HG03066 (cell line): ENCODE results near the gene SKI.
"Not testable (repeated sequence)": the region's sequence is repeated elsewhere in the genome, so short reads cannot be mapped to it uniquely, and the experiment has no call there.

Experiments used
- ATAC-seq: cut with Tn5 transposase; IDR thresholded peaks from one replicate; pipeline ENCODE4 v1.9.1; 2021; ENCODE audit warnings: low read depth; ENCODE audit not compliant: unreplicated experiment

SKI gene

DNA sequence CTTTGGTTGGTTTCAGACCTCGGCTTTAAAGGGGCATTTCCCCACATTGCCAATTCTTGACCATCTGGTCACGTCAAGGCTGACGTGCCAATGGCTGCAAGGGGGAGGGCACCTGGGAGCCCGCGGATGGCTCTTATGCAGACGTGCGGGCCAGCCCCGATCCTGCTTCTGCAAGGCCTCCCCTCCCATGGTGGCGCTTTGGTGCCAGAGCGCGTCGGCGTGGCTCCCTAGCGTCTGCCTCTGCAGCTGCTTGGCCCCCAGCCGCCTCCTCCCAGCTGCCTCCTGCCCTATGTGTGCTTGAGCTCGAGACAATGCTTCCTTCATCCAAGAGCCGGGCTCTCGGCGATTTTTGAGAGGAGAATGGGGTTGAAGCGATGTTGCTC, 29.1 kb downstream of the SKI start:
- ATAC-seq = no peak

DNA sequence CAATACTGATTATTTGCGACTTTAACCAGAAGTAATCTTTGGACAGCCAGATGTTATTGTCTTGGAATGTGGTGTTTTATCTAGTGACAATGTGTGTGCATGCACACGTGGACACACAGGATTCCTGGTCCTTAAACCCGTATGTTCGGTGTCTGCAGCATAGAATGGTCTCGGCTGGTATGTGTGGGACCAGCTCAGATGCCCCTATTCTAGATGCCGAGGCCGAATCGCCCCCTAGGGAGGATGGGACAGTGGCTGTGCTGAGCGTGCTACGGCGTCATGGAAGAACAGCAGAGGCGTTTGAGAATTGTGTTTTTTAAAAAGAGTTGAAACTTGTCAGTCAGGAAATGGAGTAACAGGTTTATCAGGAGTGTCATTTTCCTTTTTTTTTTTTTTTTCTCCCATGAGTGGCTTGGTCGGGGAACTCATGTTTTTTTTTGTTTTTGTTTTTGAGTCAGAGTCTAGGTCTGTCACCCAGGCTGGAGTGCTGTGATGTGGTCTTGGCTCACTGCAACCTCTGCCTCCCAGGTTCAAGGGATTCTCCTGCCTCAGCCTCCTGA, 30.1 kb downstream of the SKI start:
- ATAC-seq = no peak

DNA sequence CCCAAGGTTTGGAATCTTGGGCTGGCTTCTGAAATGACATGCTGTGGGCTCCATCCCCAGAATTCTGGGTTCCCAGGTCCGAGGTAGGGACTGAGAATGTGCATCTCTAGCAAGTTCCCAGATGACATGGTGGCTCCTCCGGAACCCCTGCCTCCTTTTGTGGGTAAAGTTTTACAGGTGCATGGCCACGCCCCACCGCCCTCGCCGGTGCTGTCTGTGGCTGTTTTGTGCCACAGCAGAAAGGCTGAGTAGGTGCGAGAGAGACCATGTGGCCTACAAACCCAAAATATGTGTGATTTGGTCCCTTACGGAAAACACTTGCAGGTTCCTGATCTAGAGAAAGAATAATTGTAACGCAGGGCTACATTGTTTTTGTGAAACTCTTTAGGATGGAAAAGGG, 30.9 kb downstream of the SKI start:
- ATAC-seq = no peak

DNA sequence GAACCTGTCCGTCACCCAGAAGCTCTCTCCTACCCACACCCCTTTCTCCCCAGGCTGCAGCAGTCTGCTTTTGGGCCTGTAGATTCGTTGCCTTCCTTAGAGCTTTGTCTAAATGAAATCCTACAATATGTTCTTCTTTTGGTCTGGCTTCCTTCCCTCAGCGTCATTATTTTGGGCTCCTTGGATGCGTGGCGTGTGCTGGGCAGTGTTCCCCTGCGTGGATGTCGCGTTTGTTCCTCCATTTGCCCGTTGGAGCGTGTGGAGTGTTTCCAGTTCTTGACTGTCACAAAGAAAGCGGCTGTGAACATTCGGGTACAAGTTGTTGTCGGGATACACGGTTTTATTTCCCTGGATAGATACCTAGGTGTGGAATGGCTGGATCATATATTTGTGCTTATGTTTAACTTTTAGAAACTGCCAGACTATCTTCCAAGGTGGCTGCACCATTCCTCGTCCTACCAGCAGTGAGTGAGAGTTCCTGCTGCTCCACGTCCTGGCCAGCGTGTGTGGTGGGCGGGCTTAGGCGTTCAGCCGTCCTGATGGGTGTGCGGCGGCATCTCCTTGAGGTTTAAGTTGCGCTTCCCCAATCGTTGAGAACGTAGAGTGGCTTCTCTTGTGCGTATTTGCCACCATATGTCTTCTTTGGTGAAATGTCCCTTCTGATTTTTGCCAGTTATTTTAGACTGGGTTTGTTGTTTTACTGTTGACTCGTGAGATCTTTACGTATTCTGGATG, 31.7 kb downstream of the SKI start:
- no peak for ATAC-seq

DNA sequence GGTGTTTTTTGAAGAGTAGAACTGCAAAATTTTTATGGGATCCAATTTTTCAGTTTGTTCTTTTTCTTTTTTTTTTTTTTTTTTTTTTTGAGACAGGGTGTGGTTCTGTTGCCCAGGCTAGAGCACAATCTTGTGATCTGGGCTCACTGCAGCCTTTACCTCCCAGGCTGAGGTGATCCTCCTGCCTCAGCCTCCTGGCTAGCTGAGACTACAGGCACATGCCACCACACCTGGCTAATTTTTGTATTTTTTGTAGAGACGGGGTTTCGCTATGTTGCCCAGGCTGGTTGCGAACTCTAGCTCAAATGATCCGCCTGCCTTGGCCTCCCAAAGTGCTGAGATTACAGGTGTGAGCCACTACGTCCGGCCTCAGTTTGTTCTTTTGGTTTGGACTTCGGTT, 32.4 kb downstream of the SKI start:
- not testable (repeated sequence) for ATAC-seq

DNA sequence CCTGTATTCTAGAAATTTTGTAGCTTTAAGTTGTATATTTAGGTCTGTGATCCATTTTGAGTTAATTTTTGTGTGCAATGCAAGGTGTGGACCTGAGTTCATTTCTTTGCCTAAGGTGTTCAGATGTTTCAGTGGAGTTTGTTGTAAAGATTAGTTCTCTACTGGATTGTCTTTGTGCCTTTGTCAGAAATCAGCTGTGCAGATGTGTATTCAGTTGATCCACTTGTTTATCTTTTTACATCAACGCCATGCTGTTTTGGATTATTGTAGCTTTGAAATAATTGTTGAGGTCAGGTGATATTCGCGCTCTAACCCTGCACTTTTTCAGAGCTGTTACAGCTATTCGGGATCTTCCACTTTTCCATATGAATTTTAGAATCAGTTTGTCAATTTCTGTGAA, 32.8 kb downstream of the SKI start:
- no peak for ATAC-seq

DNA sequence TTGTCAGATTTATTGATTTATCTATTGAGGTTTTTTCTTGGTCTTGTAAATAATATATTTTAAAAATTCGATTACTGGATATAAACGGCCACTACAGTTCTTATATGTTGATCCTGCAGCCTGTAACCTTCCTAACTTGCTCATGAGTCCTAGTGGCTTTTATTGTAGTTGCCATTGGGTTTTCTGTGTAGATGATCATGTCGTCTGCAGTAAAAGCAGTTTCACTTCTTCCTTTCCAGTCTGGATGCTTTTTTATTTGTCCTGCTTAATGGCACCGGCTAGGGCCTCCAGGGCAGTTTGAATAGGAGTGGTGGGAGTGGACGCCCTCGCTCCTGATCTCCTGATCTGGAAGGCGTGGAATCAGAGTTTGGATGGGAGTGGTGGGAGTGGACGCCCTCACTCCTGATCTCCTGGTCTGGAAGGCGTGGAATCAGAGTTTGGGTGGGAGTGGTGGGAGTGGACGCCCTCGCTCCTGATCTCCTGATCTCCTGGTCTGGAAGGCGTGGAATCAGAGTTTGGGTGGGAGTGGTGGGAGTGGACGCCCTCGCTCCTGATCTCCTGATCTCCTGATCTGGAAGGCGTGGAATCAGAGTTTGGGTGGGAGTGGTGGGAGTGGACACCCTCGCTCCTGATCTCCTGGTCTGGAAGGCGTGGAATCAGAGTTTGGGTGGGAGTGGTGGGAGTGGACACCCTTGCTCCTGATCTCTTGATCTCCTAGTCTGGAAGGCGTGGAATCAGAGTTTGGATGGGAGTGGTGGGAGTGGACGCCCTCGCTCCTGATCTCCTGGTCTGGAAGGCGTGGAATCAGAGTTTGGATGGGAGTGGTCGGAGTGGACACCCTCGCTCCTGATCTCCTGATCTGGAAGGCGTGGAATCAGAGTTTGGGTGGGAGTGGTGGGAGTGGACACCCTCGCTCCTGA, 33.6 kb downstream of the SKI start:
- not testable (repeated sequence) for ATAC-seq

DNA sequence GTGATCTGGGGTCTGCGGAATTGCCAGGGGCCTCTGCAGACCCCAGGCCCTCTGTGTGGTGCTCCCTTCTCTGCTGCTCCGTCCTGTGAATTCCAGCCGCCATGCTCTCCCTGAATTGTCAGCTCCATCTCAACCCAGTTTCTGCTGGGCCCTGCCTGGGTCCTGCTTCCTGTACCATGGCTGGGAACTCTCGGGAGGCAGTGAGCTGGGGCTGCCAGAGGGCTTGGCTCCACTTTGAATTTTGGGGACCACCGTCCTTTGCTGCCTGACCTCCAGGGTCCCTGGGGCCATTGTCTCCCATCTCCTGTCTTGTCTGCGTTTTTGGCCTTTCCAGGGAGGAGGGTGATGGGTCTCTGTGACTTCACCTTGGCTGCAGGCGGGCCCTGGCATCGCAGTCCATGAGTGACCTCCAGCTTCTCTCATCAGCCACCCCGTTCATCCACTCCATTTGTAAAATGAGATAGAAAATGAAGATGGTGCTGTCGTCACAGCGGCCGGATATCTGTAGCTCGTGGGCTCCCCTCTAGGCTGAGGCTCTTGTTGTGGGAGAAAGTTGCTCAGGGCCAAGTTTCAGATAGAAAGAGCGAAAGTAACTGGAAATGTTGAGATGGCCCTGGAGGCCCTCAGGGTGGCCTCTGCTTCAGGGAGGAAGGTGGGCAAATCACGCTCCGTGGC, 38.3 kb downstream of the SKI start:
- no peak for ATAC-seq

DNA sequence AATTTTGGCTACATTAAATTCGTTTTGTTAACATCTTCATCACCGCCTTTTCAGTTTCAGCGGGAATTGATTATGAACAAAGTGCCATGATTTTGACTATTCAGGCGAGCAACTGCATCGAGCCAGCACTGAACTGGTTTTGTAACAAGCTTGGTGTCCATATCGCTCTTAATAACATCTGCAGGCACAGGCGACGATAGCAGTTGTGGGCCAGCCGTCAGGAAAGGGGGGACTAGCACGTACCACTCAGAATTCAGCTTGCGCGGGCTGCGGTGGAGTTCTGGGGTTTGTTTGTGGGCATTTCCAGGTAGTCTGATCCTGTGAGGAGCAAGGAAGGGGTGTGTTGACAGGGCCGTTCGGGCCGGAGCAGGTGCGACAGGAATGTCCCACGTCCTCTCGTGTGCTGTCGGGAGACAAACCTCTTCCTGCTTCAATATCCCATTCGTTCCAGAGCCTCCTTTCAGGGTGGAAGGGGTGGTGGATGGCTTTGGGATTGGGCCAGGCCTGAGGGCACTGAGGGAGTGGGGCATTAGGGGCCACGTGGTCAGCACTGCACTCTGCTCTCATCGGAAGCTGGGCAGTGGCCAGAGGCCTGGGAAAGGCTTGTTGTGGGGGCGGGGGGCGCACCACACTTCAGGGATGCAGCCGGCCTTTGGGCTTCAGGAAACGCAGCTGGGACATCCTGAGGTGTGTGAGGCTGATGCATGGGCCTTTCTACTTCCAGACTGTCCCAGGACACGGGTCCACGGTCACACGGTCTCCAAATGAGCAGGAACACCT, 39.1 kb downstream of the SKI start:
- no peak for ATAC-seq

DNA sequence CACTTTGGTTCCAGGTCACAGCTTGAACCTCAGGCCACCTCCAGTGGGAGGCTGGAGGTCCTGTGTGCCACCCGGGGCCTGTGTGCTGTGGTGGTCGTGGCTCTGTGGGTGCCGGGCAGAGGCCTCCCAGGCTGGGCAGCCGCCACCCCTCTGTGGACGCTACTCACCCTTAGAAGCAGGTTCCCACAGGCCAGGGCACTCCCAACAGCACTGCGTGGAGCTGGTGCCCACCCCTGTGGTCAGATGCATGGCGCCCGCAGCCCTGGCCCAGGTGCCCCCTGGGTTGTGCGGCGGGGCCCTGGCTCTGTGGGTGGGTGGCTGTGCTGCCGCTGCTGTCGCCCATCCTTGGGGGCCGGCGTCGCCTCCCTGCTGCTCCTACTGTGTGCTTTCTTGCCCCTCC, 39.7 kb downstream of the SKI start:
- ATAC-seq = no peak

DNA sequence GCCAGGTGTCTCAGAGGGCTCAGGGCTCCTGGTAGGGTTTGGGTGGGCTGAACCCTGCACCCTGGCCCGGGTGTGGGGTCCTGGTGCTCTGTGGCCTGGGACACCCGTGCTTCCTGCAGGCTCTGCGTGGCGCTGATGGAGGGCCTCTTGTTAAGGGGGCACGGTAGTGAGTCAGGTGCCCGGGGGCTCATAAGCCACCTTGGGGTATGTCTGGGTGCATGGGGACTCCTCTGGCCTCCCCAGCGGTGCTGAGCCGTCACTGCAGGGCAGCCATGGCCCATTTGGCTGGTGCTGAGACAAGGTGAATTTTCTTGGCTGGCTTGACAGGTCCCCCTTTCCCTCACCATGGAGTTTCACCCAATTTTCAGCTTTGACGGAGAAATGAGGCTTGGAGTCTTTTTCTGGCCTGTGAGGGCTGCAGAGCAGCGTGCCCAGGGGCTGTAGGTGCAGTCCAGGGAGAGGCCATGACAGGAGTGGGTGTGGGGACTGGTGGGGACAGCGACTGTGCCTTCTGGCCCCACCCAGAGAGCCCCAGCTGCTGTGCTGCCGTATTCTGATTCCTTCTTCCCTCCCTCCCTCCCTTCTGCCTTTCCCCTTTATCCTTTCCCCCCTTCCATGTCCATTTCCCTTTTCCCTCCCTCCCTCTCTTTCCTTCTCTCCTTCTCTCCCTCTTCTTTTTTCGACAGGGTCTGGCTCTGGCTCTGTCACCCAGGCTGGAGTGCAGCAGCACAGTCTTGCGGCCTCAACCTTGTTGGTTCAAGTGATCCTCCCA, 40.4 kb downstream of the SKI start:
- no peak for ATAC-seq

DNA sequence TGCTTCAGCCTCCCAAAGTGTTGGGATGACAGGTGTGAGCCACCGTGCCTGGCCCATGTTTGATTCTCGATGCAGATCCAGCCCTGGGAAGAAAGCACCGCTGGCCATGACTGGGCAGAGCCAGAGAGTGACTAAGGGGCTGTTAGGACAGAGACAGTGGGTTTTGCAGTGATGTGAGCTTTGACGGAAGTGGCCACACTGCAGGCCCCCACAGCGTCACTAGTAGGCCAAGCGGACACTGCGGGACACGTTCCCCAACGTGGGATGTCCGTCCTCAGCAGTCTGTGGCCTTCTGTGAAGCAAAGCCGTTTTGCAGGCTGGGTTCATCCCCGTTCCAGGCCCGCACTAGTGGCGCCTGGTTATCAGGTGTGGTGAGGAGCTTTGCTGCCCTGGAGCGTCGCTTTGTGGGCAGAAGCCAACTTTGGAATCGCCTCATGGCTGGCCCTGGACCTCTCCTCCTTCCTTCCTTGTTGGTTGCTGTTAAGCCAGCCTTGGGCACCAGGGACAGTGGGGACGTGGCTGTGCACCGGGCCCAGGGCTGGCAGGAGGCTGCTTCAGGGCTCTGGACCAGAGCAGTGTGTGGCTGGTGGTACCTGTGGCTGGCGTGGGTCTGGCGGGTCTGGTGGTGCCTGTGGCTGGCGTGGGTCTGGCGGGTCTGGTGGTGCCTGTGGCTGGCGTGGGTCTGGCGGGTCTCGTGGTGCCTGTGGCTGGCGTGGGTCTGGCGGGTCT, 41.2 kb downstream of the SKI start:
- no peak for ATAC-seq

DNA sequence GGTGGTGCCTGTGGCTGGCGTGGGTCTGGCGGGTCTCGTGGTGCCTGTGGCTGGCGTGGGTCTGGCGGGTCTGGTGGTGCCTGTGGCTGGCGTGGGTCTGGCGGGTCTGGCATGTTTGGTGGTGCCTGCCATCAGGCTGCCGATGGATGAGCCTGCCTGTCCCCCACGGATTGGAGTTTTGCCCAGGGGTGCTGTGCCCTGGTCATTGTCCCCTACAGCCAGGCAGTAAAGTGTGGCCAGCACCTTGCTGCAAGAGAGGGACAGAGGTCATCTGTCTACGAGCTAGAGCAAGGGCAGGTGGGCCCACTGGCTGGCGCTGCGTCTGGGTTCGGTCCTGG, 41.8 kb downstream of the SKI start:
- ATAC-seq = no peak

DNA sequence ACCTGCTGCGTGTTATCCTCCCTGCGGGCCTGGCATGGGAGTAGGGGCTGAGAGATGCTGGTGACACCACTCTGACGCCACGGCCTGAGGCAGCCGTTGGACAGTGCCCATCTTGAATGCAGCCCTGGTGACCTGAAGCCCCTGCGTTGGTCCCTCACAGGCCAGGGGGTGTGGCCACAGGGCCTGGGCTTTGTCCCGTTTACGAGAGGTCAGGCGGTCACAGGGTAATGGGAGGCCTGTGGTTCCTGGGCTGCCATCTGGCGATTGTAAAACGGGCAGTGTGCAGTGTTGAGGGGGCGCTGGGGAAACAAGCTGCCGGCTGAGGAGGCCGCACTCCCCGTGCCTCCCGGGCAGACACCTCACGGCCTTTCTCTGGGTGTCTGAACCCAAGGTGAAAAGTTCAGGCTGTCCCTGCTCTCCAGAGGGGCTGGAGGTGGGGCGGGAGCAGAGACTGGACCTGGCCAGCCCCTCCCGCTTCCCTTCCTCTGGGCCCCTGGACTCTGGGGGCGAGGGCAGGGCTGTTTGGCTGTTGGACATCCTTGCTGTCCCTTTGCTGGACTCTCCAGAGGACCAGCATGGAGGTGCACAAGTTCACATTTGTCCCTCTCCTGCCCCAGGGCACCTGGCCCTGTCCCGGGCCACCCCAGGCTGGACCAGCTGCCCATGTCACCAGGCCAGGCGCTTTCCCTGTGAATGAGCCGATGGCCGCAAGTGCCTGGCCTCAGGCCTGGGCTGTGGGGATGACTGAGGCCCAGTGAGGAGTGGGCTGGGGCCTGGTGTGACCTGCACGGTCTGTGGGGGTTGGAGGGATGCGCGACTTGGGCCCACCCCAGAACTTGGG, 42.4 kb downstream of the SKI start:
- no peak for ATAC-seq

DNA sequence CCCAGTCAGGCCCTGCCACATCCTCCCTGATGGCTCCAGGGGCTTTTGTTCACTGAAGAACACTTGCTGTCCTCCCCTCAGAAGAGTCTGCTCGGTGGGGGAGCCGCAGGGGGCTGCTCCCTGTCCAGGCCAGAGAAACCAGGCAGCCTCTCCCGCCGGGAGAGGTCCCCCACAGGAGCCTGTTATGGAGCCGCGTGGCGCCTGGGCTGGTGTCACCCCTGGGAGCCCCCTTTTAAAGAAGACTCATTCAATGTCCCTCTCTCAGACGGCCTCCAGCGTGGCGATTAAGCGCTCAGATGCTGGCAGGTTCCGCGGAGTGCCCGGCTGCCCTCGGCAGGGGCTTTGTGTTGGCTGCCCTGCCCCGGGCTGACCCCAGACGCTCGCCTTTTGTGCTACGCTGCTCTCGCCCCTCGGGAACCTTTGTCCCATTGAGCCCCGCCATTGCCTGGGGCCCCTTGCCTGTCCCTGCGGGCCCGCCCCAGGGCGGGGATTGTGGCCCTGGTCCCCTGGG, 43.1 kb downstream of the SKI start:
- no peak for ATAC-seq

DNA sequence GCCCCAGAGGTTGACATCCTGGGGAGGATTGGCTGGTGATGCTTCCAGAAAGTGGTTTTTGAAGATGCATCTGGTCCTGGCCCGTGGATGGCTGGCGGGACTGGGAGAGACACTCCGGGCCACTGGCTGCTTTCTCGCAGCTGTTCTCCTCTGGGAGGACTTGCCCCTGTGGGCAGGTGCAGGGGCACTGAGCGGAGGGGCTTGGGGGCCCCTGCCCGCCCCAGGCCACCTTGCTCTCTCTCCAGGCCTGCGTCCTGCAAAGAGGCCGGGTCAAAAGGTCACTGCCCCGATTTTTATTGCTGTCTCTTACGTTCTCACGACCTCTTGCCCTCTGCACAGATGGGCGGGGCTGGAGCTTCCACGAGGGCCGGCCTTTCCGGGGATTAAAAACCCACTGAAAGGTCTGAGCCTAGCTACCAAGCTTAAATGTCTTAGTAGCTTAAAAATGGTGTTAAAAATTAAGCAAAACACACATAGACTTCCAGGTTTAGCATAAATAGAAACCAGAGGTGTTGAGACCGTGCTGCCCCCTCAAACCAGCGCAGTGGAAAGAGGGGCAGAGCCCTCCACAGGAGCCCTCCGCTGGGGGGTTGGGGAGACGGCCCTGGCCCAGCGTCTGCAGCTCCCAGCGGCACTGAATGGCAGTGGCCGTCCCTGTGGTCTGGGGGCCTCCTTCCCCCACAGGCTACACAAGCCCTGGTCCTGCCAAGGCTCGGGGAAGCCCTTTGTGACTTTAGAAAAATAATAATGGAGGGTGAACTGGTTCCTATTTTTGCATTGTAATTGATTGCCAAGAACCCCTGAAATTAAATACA, 43.9 kb downstream of the SKI start:
- no peak for ATAC-seq
